ENCODE measurements around the gene YIPF5.

Gene YIPF5

GRCh38 chr5:144122081-144122480 is 48.4 kb downstream of the YIPF5 start:
- DNase-seq, result no peak

DNA sequence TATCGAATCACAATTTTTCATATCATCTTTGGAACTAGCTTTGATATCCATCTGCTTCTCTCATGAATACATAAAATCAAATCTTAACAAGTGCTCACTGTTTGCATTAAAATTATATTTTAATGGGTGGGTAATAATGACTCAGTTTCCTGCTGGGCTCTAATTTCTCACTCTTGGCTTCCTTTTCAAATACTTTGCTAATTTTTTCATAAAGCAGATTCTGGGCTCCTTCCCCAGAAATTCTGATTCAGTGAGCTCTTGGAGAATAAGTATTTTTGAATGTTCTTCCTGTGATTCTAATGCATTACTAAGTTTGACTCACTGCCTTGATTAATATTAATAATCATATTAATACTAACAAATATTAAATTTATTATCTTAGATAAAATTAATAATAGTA is 48.9 kb downstream of the YIPF5 start:
- no peak for DNase-seq

DNA sequence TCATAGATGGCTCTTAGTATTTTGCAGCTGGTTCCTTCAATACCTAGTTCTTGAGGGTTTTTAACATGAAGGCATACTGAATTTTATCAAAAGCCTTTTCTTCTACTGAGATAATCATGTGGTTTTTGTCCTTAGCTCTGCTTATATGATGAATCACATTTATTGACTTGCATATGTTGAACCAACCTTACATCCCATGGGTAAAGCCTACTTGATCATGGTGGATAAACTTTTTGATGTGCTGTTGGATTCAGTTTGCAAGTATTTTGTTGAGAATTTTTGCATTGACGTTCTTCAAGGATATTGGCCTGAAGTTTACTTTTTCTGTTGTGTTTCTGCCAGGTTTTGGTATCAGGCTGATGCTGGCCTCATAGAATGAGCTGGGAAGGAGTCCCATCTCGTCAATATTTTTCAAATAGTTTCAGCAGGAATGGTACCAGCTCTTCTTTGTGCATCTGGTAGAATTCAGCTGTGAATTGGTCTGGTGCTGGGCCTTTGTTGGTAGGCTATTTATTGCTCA is 49.7 kb downstream of the YIPF5 start:
- no peak for DNase-seq

- DNase-seq, result no peak
Measured at GRCh38 chr5:144117412-144117811, 53.0 kb downstream of the YIPF5 start.

- no peak for DNase-seq
Measured at GRCh38 chr5:144114571-144114970, 55.9 kb downstream of the YIPF5 start.

All from NCI-H187 treated with DMSO at 0.1 percent for 48 hours (cell line).